SK-N-SH treated with all-trans-retinoic acid at 6 μM for 48 hours (cell line): ENCODE measurements around the gene CCL17.

Experiments
- ARNTL ChIP-seq: fragments of 450-650 bp; formaldehyde crosslinking; IDR thresholded peaks from 2 replicates; pipeline ENCODE4 v1.5.0; 2020; ENCODE audit warnings: low read depth, mild to moderate bottlenecking, moderate library complexity, borderline replicate concordance
- BACH2 ChIP-seq: fragments of 250-450 bp; sonication (Bioruptor Pico); IDR thresholded peaks from 2 replicates; pipeline ENCODE4 v1.9.0; 2021; ENCODE audit warnings: mild to moderate bottlenecking, borderline replicate concordance
- CSDC2 ChIP-seq: fragments of 250-450 bp; sonication (Bioruptor Pico); IDR thresholded peaks from 2 replicates; pipeline ENCODE4 v1.5.0; 2020; ENCODE audit warnings: mild to moderate bottlenecking, moderate library complexity
- RARB ChIP-seq: fragments of 250-450 bp; sonication (Bioruptor Pico); IDR thresholded peaks from 2 replicates; pipeline ENCODE4 v1.8.0; 2021; ENCODE audit warnings: mild to moderate bottlenecking, moderate library complexity
- SNAI2 ChIP-seq: fragments of 250-450 bp; sonication (Bioruptor Pico); IDR thresholded peaks from 2 replicates; pipeline ENCODE4 v1.5.0; 2020; ENCODE audit warnings: mild to moderate bottlenecking, moderate library complexity
- TOX ChIP-seq: fragments of 250-450 bp; sonication (Bioruptor Pico); IDR thresholded peaks from 2 replicates; pipeline ENCODE4 v1.8.0; 2021; ENCODE audit warnings: mild to moderate bottlenecking, moderate library complexity, borderline replicate concordance
- ZFP3 ChIP-seq: fragments of 250-450 bp; sonication (Bioruptor Pico); IDR thresholded peaks from 2 replicates; pipeline ENCODE4 v1.5.0; 2020; ENCODE audit warnings: mild to moderate bottlenecking, moderate library complexity
- ZFP30 ChIP-seq: fragments of 450-650 bp; formaldehyde crosslinking; IDR thresholded peaks from 2 replicates; pipeline ENCODE4 v1.5.0; 2022; ENCODE audit warnings: mild to moderate bottlenecking, moderate library complexity
- ZNF565 ChIP-seq: fragments of 450-650 bp; formaldehyde crosslinking; conservative IDR thresholded peaks from 2 replicates; pipeline ENCODE4 v1.5.0; 2020; ENCODE audit warnings: low read depth, mild to moderate bottlenecking, moderate library complexity
- ZNF70 ChIP-seq: fragments of 450-650 bp; formaldehyde crosslinking; IDR thresholded peaks from 2 replicates; pipeline ENCODE4 v1.5.0; 2020; ENCODE audit warnings: mild to moderate bottlenecking, moderate library complexity
- TF ChIP-seq, protein P1 (sequence below): fragments of 250-450 bp; sonication (Bioruptor Pico); IDR thresholded peaks from 2 replicates; pipeline ENCODE4 v1.5.1; 2020; ENCODE audit warnings: low read depth, mild to moderate bottlenecking, moderate library complexity
- TF ChIP-seq, protein P2 (sequence below): fragments of 250-450 bp; sonication (Bioruptor Pico); IDR thresholded peaks from 2 replicates; pipeline ENCODE4 v1.8.0; 2020; ENCODE audit warnings: mild to moderate bottlenecking, moderate library complexity, borderline replicate concordance

DNA sequence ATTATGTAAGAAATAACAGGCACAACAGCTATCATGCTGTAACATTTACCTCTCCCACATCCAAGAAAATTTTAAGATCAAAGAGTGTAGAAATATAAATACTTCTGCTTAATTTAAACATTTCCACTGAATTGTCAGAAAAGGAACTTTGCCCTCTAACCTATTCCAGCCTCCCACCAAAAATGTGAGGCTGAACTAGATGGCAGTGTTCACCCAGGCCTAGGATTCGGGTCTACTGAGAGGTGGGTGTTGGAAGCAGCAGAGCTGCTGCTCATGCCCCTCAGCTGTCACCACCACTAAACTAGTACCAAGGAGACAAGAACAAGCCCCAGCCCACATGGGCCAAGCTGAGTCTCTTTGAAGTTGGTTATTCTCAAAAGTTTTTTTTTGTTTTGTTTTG, 31.3 kb downstream of the CCL17 start:
- TF ChIP-seq, protein P1, sequence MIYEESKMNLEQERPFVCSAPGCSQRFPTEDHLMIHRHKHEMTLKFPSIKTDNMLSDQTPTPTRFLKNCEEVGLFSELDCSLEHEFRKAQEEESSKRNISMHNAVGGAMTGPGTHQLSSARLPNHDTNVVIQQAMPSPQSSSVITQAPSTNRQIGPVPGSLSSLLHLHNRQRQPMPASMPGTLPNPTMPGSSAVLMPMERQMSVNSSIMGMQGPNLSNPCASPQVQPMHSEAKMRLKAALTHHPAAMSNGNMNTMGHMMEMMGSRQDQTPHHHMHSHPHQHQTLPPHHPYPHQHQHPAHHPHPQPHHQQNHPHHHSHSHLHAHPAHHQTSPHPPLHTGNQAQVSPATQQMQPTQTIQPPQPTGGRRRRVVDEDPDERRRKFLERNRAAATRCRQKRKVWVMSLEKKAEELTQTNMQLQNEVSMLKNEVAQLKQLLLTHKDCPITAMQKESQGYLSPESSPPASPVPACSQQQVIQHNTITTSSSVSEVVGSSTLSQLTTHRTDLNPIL (CRISPR knock-in tag): no peak
- TF ChIP-seq ZFP3 (CRISPR knock-in tag) (no peak), ARNTL (no peak), RARB (CRISPR knock-in tag) (no peak), TOX (CRISPR knock-in tag) (no peak), CSDC2 (CRISPR knock-in tag) (no peak), ZFP30 (CRISPR knock-in tag) (no peak), BACH2 (CRISPR knock-in tag) (no peak), SNAI2 (CRISPR knock-in tag) (no peak), ZNF70 (CRISPR knock-in tag) (no peak), ZNF565 (CRISPR knock-in tag) (no peak)
- TF ChIP-seq, protein P2, sequence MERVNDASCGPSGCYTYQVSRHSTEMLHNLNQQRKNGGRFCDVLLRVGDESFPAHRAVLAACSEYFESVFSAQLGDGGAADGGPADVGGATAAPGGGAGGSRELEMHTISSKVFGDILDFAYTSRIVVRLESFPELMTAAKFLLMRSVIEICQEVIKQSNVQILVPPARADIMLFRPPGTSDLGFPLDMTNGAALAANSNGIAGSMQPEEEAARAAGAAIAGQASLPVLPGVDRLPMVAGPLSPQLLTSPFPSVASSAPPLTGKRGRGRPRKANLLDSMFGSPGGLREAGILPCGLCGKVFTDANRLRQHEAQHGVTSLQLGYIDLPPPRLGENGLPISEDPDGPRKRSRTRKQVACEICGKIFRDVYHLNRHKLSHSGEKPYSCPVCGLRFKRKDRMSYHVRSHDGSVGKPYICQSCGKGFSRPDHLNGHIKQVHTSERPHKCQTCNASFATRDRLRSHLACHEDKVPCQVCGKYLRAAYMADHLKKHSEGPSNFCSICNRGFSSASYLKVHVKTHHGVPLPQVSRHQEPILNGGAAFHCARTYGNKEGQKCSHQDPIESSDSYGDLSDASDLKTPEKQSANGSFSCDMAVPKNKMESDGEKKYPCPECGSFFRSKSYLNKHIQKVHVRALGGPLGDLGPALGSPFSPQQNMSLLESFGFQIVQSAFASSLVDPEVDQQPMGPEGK (CRISPR knock-in tag): no peak
